GOT3 (cell line): ENCODE data around the gene PCDHA8.
"Not testable (repeated sequence)": the region's sequence is repeated elsewhere in the genome, so short reads cannot be mapped to it uniquely, and the experiment has no call there.

Experiments used
- DNase-seq: peaks from one replicate; lab custom pipeline; 2025; ENCODE audit warnings: mixed read lengths; lab: John Stamatoyannopoulos, UW

Gene PCDHA8

DNA sequence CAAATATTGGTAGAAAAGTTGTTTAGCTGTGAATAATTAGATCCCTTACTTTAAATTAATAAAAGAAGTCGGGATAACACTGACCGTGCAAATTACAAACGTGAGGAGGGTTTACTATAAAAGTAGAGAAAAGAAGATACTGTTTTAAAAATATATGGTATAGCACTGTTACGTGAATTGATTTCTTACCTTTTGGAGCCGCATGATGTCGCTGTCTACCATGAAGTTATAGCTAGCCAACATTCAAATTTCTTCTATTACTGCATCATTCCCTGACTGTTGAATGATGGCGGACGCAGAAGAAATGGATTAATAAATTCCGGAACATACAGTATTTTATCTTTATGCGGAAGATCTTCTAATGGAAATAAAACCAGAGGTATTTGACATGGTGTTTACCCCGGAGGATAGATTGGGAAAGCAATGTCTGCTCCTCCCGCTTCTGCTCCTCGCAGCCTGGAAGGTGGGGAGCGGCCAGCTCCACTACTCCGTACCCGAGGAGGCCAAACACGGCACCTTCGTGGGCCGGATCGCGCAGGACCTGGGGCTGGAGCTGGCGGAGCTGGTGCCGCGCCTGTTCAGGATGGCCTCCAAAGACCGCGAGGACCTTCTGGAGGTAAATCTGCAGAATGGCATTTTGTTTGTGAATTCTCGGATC, 13.2 kb upstream of the PCDHA8 start, which contains the start of gene PCDHA6:
PCDHA6 (plus strand) TSS at position 257 of the 658 bp plus-strand sequence; CDS start at position 389, 132 bp downstream.
- DNase-seq = no peak

DNA sequence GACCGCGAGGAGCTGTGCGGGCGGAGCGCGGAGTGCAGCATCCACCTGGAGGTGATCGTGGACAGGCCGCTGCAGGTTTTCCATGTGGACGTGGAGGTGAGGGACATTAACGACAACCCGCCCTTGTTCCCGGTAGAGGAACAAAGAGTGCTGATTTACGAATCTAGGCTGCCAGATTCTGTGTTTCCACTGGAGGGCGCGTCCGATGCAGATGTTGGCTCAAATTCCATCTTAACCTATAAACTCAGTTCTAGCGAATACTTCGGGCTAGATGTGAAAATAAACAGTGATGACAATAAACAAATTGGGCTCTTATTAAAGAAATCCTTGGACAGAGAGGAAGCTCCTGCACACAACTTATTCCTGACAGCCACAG, 12.6 kb upstream of the PCDHA8 start:
- DNase-seq = no peak

- not testable (repeated sequence) for DNase-seq
Measured at GRCh38 chr5:140829511-140830501, 11.2 kb upstream of the PCDHA8 start.

- no peak for DNase-seq
Measured at GRCh38 chr5:140833993-140834392, 7.0 kb upstream of the PCDHA8 start, which contains the start of gene PCDHA7. PCDHA7 (plus strand) TSS chr5:140834269; CDS start chr5:140834384, 115 bp downstream.

DNA sequence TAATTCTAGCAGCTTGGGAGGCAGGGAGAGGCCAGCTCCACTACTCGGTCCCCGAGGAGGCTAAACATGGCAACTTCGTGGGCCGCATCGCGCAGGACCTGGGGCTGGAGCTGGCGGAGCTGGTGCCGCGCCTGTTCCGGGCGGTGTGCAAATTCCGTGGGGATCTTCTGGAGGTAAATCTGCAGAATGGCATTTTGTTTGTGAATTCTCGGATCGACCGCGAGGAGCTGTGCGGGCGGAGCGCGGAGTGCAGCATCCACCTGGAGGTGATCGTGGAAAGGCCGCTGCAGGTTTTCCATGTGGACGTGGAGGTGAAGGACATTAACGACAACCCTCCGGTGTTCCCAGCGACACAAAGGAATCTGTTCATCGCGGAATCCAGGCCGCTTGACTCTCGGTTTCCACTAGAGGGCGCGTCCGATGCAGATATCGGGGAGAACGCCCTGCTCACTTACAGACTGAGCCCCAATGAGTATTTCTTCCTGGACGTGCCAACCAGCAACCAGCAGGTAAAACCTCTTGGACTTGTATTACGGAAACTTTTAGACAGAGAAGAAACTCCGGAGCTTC, 6.5 kb upstream of the PCDHA8 start:
- DNase-seq = not testable (repeated sequence)

DNA sequence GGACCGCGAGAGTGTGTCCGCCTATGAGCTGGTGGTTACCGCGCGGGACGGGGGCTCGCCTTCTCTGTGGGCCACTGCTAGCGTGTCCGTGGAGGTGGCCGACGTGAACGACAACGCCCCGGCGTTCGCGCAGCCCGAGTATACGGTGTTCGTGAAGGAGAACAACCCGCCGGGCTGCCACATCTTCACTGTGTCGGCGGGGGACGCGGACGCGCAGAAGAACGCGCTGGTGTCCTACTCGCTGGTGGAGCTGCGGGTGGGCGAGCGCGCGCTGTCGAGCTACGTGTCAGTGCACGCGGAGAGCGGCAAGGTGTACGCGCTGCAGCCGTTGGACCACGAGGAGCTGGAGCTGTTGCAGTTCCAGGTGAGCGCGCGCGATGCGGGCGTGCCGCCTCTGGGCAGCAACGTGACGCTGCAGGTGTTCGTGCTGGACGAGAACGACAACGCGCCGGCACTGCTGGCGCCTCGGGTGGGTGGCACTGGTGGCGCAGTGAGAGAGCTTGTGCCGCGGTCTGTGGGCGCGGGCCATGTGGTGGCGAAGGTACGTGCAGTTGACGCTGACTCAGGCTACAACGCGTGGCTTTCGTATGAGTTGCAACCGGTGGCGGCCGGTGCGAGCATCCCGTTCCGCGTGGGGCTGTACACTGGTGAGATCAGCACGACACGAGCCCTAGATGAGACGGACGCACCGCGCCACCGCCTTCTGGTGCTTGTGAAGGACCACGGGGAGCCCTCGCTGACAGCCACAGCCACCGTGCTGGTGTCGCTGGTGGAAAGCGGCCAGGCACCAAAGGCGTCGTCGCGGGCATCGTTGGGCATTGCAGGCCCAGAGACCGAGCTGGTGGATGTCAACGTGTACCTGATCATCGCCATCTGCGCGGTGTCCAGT, 5.1 kb upstream of the PCDHA8 start:
- DNase-seq = no peak

- DNase-seq = no peak
Measured at GRCh38 chr5:140842798-140843733, 2.1 kb downstream of the PCDHA8 start.

- not testable (repeated sequence) for DNase-seq
Measured at GRCh38 chr5:140848139-140849102, 7.4 kb downstream of the PCDHA8 start, which contains the start of gene PCDHA9. PCDHA9 (plus strand) TSS chr5:140848382; CDS start chr5:140848496, 114 bp downstream.

- DNase-seq = not testable (repeated sequence)
Measured at GRCh38 chr5:140849831-140850634, 9.0 kb downstream of the PCDHA8 start.

- no peak for DNase-seq
Measured at GRCh38 chr5:140855772-140856674, 15.0 kb downstream of the PCDHA8 start, which contains the start of gene PCDHA10. PCDHA10 (plus strand) TSS chr5:140855897; CDS start chr5:140856049, 152 bp downstream.

GRCh38 chr5:140857177-140857986, 16.4 kb downstream of the PCDHA8 start:
- no peak for DNase-seq

- no peak for DNase-seq
Measured at GRCh38 chr5:140857987-140858240, 16.9 kb downstream of the PCDHA8 start.

- DNase-seq = no peak
Measured at GRCh38 chr5:140862441-140863295, 21.7 kb downstream of the PCDHA8 start.

DNA sequence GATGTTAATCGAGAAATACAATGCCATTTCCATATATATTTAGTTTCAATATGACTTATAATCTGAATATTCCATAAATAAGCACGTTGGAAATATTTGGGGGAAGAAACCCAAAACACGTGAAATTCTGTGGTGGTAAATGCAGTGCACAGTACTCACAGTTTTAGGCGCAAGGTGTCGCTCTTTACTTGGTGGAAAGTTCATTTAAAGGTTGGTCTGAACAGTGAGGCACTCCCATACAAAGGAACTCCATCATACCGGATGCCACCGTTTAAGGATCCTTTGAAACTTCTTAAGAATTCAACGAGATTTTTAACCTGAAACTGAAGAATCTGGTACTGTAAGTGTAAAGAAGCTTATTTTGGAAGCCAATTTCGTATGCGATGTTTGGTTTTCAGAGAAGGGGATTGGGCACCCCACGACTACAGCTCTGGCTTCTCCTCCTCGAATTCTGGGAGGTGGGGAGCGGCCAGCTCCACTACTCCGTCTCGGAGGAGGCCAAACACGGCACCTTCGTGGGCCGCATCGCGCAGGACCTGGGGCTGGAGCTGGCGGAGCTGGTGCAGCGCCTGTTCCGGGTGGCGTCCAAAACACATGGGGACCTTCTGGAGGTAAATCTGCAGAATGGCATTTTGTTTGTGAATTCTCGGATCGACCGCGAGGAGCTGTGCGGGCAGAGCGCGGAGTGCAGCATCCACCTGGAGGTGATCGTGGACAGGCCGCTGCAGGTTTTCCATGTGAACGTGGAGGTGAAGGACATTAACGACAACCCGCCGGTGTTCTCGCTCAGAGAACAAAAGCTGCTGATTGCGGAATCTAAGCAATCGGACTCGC, 28.0 kb downstream of the PCDHA8 start, which contains the start of gene PCDHA11:
PCDHA11 (plus strand) TSS at position 237 of the 834 bp plus-strand sequence; CDS start at position 384, 147 bp downstream.
- DNase-seq = no peak
